Measurements from ENCODE around the gene SPATA32. TPM values are rescaled to one million over a fixed set of nuclear protein-coding genes. Genes with fewer than 3 reads are reported as not detected.
A peak's percentile ranks its signal among the peaks of the same experiment; 100 is the strongest.

The SPATA32 gene
- total RNA-seq, 3 donors from 2014 or later: 0.44 TPM; not detected in 2

DNA sequence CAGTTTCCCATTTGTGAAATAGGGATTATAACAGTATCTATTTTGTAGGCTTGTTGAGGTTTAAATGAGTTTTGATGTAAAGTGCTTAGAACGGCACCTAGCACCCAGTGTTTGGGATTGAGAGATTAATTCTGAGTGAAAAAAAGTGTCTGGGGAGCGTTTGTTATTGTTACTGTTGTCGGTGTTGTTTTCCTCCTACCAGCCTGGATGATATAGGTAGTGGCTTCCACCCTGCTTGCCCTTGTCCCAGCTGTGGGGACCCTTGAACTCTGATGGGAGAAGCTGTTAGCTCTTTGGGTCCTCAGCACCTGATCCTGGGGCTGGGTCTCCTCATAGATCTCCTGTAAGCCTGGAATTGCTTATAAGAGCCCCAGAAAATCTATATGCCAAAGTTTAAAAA lies 35.3 kb downstream of the SPATA32 start:
- Histone ChIP-seq H3K9me3 (no peaks in the 10 kb centered on the region), H3K4me1 (peaks cover 4 to 5% of the 10 kb centered on the region in 2 donors), H3K27me3 (no peaks in the 10 kb centered on the region), H3K36me3 (no peaks in the 10 kb centered on the region), H3K4me3 (peak overlapping the region; percentile 2 to 57 (median 12)), H3K27ac (peak overlapping the region; percentile 81 to 94)
- intact Hi-C loops (cut with DNase I; ENCODE audit: low total_unique reads): no loop called here
- no peak for TF ChIP-seq POLR2A (IDR thresholded peaks at IDR 0.05)
- TF ChIP-seq POLR2AphosphoS5 (IDR thresholded peaks at IDR 0.05): no peak
- DNase-seq (ENCODE audit: low spot score in 2 of 2): no peak

GRCh38 chr17:45225964-45226530 lies 35.8 kb downstream of the SPATA32 start:
- Histone ChIP-seq H3K4me3 (peak overlapping the region in 1 of 3 donors; percentile 2), H3K4me1 (peaks cover 4 to 10% of the 10 kb centered on the region in 2 donors)
- intact Hi-C loops (cut with DNase I; ENCODE audit: low total_unique reads): no loop called here

DNA sequence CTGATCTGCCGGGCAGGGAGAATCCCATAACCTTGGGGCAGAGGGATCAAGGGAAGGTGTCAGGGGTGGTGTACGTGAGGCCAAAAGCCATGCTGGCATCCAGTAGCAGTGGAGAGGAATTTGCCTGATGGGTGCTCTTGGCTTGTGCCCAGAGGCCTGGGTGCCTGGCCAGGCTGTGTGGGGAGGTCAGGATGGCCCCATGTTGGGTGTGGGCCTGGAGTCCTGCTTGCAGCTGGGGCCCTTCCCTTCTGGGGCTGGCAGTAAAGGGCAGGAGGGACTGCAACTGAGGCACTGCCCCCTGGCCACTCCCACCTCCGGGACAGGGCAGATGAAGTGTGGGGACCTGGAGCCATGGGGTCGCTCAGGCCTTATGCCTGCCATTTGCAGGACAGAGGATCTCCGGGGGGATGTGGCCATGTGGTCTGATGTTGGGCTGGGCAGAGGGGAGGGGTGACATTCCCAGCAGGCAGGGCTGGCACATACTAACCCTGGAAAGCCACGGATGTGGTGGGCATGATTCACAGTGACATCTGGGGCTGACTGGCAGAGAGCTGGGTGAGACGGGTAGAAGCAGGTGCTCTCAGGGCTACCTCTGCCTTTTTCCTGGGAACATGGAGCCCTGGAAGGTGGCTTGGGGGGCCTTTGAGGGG lies 36.7 kb downstream of the SPATA32 start:
- TF ChIP-seq POLR2AphosphoS5 (IDR thresholded peaks at IDR 0.05) (no peak), POLR2A (IDR thresholded peaks at IDR 0.05) (no peak)
- TF ChIP-seq, protein P1, sequence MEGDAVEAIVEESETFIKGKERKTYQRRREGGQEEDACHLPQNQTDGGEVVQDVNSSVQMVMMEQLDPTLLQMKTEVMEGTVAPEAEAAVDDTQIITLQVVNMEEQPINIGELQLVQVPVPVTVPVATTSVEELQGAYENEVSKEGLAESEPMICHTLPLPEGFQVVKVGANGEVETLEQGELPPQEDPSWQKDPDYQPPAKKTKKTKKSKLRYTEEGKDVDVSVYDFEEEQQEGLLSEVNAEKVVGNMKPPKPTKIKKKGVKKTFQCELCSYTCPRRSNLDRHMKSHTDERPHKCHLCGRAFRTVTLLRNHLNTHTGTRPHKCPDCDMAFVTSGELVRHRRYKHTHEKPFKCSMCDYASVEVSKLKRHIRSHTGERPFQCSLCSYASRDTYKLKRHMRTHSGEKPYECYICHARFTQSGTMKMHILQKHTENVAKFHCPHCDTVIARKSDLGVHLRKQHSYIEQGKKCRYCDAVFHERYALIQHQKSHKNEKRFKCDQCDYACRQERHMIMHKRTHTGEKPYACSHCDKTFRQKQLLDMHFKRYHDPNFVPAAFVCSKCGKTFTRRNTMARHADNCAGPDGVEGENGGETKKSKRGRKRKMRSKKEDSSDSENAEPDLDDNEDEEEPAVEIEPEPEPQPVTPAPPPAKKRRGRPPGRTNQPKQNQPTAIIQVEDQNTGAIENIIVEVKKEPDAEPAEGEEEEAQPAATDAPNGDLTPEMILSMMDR (IDR thresholded peaks at IDR 0.05): no peak
- Histone ChIP-seq H3K27ac (peak overlapping the region; percentile 81 to 94), H3K4me3 (peak overlapping the region in 2 of 3 donors; percentile 8 to 22), H3K27me3 (no peaks in the 10 kb centered on the region), H3K36me3 (no peaks in the 10 kb centered on the region), H3K9me3 (no peaks in the 10 kb centered on the region), H3K4me1 (peaks cover 4 to 11% of the 10 kb centered on the region in 2 donors)
- intact Hi-C loops (cut with DNase I; ENCODE audit: low total_unique reads): no loop called here
- DNase-seq (ENCODE audit: low spot score in 2 of 2): no peak

More at GRCh38 chr17:45225964-45226530, 35.8 kb downstream of the SPATA32 start:
- Histone ChIP-seq H3K36me3 (no peaks in the 10 kb centered on the region), H3K9me3 (no peaks in the 10 kb centered on the region), H3K27ac (peak overlapping the region; percentile 81 to 94), H3K27me3 (no peaks in the 10 kb centered on the region)
- peak in 1 of 2 donors; percentile 65 for DNase-seq (ENCODE audit: low spot score in 2 of 2)
- TF ChIP-seq POLR2A (IDR thresholded peaks at IDR 0.05) (no peak), POLR2AphosphoS5 (IDR thresholded peaks at IDR 0.05) (no peak)
- TF ChIP-seq, protein P1 (IDR thresholded peaks at IDR 0.05): no peak

GRCh38 chr17:45224671-45225050 lies 37.2 kb downstream of the SPATA32 start:
- Histone ChIP-seq H3K36me3 (no peaks in the 10 kb centered on the region), H3K27ac (peak overlapping the region; percentile 13 to 94), H3K27me3 (no peaks in the 10 kb centered on the region), H3K4me3 (peak overlapping the region in 2 of 3 donors; percentile 8 to 22), H3K9me3 (no peaks in the 10 kb centered on the region), H3K4me1 (peaks cover 4 to 11% of the 10 kb centered on the region in 2 donors)
- no peak for DNase-seq (ENCODE audit: low spot score in 2 of 2)
- no peak for TF ChIP-seq POLR2A (IDR thresholded peaks at IDR 0.05)
- TF ChIP-seq, protein P1 (IDR thresholded peaks at IDR 0.05): no peak
- no peak for TF ChIP-seq POLR2AphosphoS5 (IDR thresholded peaks at IDR 0.05)
- intact Hi-C loops (cut with DNase I; ENCODE audit: low total_unique reads): loop anchor here (5.0 kb wide), 1 partner anchor 163 kb away; no protein-coding TSS in a partner anchor

DNA sequence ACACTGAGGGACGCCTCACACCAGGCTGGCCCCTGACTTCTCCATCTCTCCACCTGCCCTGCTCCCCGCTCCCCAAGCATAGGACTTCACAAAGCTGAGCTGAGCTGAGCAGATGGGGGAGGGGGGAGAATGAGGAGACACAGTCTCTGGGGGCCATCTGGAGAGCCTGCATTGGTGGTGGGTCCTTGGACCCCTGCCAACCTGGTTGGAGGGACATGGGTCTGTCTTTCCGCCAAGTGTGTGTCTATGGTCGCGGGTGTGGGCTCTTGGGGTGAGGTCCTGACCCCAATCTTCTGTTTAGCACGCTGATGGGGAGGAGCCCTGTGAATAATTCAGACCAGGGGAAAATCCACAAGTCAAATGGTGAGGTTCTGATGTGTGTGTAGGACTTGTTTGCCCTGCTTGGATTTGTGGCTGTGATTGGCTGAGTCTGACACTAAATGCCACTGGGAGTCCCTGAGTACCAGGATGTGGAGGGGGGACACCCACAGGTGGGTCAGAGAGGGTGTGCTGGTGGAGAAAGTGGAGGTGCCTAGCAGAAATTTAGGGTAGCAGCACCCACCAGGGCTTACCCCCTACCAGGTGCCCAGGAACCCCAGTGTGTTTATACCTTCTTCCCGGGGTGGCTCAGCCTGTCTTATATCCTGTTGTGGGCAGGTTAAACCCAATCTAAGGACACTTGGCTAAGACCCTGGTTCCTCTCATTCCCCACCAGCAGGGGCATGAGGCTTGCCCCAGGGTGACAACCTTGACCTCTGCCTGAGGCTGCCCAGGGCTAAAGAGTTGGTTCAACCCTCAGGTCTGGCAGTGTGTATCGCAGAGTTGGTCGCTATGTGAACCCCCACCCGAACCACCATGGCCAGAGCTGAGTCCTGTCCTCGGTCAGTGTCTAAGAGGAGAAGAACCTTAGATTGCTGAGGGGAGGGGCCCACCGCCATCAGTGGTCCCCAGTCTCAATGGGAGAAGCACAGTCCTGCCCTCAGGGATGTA lies 38.1 kb downstream of the SPATA32 start:
- no peak for DNase-seq (ENCODE audit: low spot score in 2 of 2)
- Histone ChIP-seq H3K27me3 (no peaks in the 10 kb centered on the region), H3K4me3 (peak overlapping the region in 2 of 3 donors; percentile 70 to 94), H3K36me3 (no peaks in the 10 kb centered on the region), H3K27ac (peak overlapping the region in 1 of 2 donors; percentile 94), H3K9me3 (no peaks in the 10 kb centered on the region), H3K4me1 (peaks cover 4 to 6% of the 10 kb centered on the region in 2 donors)
- intact Hi-C loops (cut with DNase I; ENCODE audit: low total_unique reads): loop anchor here (5.0 kb wide), 1 partner anchor 163 kb away; no protein-coding TSS in a partner anchor
- TF ChIP-seq POLR2AphosphoS5 (IDR thresholded peaks at IDR 0.05) (no peak), POLR2A (IDR thresholded peaks at IDR 0.05) (no peak)
- TF ChIP-seq, protein P1 (IDR thresholded peaks at IDR 0.05): no peak

All from breast epithelium (tissue), 4 donors.